LNCAP (cell line): ENCODE measurements around the gene ELL.

Source experiments
- TF ChIP-seq, protein P1 (sequence below): fragments of 450-650 bp; IDR thresholded peaks from 2 replicates; pipeline ENCODE4 v1.5.1; 2017; ENCODE audit warnings: mild to moderate bottlenecking

ELL gene

GRCh38 chr19:18423258-18424020 lies 98.4 kb downstream of the ELL start:
- TF ChIP-seq, protein P1, sequence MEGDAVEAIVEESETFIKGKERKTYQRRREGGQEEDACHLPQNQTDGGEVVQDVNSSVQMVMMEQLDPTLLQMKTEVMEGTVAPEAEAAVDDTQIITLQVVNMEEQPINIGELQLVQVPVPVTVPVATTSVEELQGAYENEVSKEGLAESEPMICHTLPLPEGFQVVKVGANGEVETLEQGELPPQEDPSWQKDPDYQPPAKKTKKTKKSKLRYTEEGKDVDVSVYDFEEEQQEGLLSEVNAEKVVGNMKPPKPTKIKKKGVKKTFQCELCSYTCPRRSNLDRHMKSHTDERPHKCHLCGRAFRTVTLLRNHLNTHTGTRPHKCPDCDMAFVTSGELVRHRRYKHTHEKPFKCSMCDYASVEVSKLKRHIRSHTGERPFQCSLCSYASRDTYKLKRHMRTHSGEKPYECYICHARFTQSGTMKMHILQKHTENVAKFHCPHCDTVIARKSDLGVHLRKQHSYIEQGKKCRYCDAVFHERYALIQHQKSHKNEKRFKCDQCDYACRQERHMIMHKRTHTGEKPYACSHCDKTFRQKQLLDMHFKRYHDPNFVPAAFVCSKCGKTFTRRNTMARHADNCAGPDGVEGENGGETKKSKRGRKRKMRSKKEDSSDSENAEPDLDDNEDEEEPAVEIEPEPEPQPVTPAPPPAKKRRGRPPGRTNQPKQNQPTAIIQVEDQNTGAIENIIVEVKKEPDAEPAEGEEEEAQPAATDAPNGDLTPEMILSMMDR: no peak

DNA sequence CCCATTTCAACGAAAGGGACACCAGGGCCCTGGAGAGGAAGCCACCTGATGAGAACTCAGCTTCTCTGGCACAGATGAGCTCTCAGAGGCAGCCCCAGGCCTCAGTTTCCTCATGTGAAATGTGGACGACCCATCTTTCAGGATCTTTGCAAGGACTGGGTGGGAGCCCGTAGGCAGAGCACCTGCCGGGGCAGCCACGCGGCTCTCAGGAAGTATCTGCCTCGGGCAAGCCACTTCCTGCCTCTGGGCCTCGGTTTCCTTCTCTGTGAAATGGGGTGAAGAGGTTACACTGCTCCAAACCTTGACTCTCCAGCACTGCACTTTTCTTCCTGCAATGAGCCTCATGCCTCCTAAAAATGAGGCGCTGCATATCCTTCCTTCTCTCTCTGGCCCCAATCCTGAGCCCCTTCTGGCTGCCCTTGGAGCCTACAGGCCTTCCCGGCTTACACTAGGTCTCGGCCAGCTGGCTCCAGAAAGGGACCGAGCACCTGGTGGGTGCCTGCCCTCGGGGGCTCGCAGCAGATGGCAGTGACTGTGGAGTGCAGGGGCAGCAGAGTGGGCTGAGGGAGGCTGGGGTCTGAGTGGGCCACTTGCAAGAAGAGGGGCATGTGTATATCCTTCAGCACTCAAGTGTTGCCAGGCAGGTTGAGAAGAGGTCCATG lies 99.2 kb downstream of the ELL start:
- TF ChIP-seq, protein P1: no peak

GRCh38 chr19:18421371-18421959 lies 100.4 kb downstream of the ELL start:
- TF ChIP-seq, protein P1: no peak

GRCh38 chr19:18420930-18421329 lies 100.9 kb downstream of the ELL start:
- TF ChIP-seq, protein P1: no peak

DNA sequence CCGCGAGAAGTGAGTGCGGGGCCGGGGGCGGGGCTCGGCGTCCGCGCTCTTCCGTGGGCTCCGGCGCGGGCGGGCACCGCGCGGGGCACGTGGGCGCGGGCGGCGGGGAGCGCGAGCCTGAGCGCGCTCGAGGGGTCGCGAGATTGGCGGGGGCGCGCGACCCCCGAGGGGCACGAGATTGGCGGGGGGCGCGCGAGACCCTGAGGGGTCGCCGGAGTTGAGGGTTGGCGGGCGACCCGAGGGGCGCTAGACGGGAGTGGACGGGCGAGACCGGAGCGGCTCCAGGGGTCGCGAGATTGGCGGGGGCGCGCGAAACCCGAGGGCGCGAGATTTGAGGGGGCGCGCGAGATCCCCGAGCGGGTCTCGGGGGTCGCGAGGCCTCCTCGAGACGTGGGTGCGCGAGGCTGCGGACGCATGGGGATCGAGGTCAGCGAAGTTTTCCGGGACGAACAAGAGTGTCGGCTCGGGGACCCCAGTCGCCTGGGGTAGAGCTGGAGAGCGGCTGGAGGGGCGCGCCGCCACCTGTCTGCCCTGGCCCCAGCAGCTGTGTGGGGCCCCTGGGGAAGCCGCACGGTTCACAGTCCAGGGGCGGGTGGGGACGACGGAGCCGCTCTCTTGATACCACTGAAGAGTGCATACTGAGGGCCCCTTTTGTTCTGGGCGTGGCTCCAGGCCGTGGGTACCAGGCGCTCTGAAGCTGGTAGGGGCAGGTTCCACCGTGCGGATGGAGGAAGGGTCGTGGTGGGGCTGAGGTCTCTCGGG lies 102.0 kb downstream of the ELL start:
- TF ChIP-seq, protein P1: no peak; the same call in 1 of the 2 replicates

GRCh38 chr19:18419195-18419698 lies 102.6 kb downstream of the ELL start, which contains the start of gene SSBP4:
Gene SSBP4, plus strand, starts transcription at chr19:18419398. Its CDS starts 251 bp downstream, at chr19:18419649.
- TF ChIP-seq, protein P1: peak; percentile 61
